ENCODE measurements around the gene WWC2. TPM values are rescaled to one million over a fixed set of nuclear protein-coding genes. Genes with fewer than 3 reads are reported as not detected.

WWC2 gene
- total and polyA plus RNA-seq, 11 donors = 5.4 to 43.0 (median 33.8) TPM

GRCh38 chr4:183364025-183364424 is 265.0 kb downstream of the WWC2 start:
- Histone ChIP-seq H3K4me3 (no peak overlapping the region), H3K27ac (no peak overlapping the region), H3K4me1 (no peaks in the 10 kb centered on the region), H3K9me3 (peaks cover 0 to 8% (median 0%) of the 10 kb centered on the region in 12 donors), H3K27me3 (no peaks in the 10 kb centered on the region), H3K36me3 (no peaks in the 10 kb centered on the region)
- ATAC-seq = no peak
- DNase-seq = no peak
- intact Hi-C loops (cut with DNase I) = no loop called here
- WGBS, 4 donors = 69 to 83% (median 76%) methylated on average over 10 of the region's 10 CpGs
- no peak for TF ChIP-seq POLR2A (IDR thresholded peaks at IDR 0.05)
- no peak for TF ChIP-seq CTCF (IDR thresholded peaks at IDR 0.05)

GRCh38 chr4:183366206-183366835 is 267.3 kb downstream of the WWC2 start:
- 86 to 91% (median 87%) methylated on average over 10 to 16 of the region's 16 CpGs for WGBS, 4 donors
- intact Hi-C loops (cut with DNase I) = no loop called here
- no peak for TF ChIP-seq CTCF (IDR thresholded peaks at IDR 0.05)
- TF ChIP-seq POLR2A (IDR thresholded peaks at IDR 0.05) = no peak
- no peaks in the 10 kb centered on the region for H3K27me3 ChIP-seq
- H3K27ac ChIP-seq = no peak overlapping the region
- H3K9me3 ChIP-seq = peaks cover 0 to 4% (median 0%) of the 10 kb centered on the region in 12 donors
- H3K4me3 ChIP-seq = no peak overlapping the region
- no peaks in the 10 kb centered on the region for H3K36me3 ChIP-seq
- H3K4me1 ChIP-seq = no peaks in the 10 kb centered on the region
- ATAC-seq (no peak), DNase-seq (no peak)

- Histone ChIP-seq H3K27ac (no peak overlapping the region), H3K27me3 (no peaks in the 10 kb centered on the region), H3K4me1 (no peaks in the 10 kb centered on the region), H3K4me3 (no peak overlapping the region), H3K36me3 (no peaks in the 10 kb centered on the region), H3K9me3 (peaks cover 0 to 13% (median 3%) of the 10 kb centered on the region in 12 donors)
- ATAC-seq (no peak), DNase-seq (no peak)
- TF ChIP-seq CTCF (IDR thresholded peaks at IDR 0.05) = no peak
- no peak for TF ChIP-seq POLR2A (IDR thresholded peaks at IDR 0.05)
- intact Hi-C loops (cut with DNase I) = no loop called here
- WGBS, 4 donors = 78 to 83% (median 79%) methylated on average over 8 of the region's 8 CpGs
These were observed 270.0 kb downstream of the WWC2 start for GRCh38 chr4:183369073-183369472.

Other genes with a start within 250 kb of the WWC2 start
- gene DCTD, start 181.9 kb upstream of the WWC2 start, total RNA-seq = 10 to 100 TPM; 28.9 to 55.7 (median 41.2) TPM
- gene DCTD, start 181.9 kb upstream of the WWC2 start, polyA plus RNA-seq = 10 to 100 TPM; 16.1 to 44.7 TPM
- gene CLDN22, start 221.0 kb downstream of the WWC2 start, total RNA-seq = not detected
- gene CLDN22, start 221.0 kb downstream of the WWC2 start, polyA plus RNA-seq = not detected
- not detected for gene CLDN24, start 223.2 kb downstream of the WWC2 start, total RNA-seq
- gene CLDN24, start 223.2 kb downstream of the WWC2 start, polyA plus RNA-seq = not detected